ENCODE measurements around the gene MAST4.

Gene MAST4

DNA sequence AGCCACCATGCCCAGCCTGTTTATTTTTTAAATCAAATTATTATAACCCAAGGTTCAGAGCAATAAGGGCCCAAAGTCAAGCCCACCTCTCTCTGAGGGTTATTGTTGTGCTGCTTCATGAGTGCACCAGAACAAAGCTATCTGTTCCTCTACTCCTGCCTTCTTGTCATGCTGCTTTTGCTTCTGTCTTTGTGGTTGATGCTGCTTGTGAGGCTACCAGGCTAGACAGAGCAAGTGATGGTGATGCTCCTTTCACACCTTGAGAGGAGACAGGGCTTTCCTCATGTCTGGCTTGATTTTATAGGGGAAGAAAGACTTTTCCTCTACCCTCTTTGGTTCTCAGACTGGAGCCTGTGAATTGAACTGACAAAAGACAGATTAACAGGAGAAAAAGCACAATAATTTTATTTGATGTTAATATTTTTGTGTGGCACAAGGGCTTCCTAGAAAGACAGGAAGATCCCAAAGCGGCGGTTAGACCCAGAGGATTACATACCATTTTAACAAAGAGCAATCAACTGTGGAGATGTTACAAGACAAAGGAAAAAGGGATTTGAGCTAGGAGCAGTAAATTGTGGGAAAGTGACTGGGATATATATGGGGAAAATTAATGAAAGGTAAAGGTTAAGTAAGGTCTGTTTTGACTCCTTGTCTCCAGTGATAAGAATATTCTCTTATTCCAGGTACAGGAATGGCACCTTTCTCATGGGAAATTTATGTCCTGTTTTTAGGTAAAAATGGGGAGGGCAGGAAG lies 604.8 kb downstream of the MAST4 start:
- FAIRE-seq = no peak

DNA sequence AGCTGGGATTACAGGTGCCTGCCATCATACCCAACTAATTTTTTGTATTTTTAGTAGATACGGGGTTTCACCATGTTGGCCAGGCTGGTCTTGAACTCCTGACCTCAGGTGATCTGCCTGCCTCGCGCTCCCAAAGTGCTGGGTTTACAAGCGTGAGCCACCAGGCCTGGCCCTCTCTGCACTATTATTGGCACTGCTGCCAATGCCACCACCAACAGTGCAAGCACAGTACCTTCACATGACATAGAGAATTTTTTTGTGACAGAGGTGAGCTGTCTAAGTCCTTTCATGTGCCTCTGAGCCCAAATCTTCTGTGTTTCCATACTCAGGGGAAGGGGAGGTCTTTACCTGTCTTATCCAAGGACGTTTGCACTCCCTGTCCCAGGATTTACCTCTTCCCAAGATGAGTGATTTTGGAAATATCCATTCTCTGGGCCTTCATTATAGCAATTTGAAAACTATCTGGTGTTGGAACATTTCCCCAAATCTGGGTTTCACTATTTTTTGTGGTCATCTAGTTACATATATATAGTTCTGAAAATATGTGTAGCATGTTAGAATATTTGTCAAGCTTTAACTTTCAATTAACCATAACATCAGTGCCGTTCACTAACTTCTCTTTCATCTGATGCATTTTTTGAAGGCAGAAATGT lies 605.8 kb downstream of the MAST4 start:
- no peak for FAIRE-seq

DNA sequence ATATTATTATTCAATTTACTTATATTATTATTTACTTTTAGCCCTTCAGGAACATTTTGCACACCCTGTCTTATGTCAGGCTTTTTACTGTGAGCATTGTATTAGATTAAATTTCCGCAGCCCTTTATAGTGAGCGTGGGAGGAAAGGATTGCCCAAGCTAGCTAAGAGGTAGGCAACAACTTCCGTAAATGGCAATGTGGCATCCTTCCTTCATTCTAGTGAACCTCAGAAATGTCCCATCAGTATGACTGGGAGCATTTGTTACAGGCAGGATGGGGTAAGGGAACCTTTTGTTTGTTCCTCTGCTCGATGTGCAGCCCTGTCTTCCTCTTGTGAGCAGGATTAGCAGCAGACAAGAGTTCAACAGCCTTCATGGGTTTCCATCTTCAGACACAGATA lies 606.6 kb downstream of the MAST4 start:
- FAIRE-seq = no peak

DNA sequence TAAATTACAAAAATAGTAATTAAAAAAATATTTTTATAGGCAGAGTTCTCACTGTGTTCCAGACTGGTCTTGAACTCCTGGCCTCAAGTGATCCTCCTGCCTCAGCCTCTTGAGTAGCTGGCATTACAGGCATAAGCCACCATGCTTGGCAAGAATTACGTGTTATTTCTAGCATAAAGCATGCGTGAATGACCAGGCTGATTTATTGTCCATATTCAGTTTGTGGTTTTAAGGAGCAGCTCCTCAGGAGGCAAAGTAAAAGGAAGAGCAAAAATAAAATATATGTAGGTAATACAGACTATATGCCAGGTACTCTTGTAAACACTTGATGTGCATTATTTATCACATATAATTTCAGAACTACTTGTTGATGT lies 607.5 kb downstream of the MAST4 start:
- no peak for FAIRE-seq

DNA sequence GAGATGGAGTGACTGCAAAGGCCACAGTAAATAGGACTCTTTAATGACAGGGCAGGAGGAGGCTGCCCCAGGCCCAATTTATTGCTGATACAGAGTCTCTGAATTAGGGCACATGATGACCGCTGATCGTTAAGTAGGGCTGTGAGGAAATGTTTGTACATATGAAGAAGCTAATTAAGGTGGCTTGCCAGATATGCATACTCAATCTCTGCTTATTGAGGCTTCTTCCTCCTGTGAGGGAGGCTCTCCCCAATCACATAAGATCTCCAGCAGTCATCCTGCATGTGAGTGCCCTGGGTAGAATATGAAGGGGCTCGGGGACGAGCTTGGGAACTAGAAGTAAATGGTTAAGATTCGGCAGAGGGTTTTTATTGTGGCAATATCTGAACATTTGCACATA lies 608.6 kb downstream of the MAST4 start:
- FAIRE-seq = no peak

DNA sequence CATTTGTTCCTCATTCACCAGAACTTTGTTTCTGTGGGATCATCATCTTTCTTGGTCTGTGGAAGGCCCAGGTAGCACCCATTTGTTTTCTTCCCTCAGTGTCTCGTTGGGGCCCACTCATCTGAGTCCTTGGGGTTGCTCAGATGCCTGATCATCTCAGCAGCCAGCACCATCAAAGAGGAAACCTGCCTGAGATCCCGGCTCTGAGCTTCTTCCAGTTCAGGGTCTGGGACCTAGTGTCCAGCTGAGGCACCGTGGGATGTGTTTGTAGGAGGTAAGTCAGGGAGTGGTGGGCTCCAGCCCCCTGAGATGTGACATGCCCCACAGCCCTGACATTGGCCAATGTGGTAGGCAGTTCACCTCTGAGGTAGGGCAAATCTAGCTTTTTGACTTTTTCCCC lies 609.8 kb downstream of the MAST4 start:
- no peak for FAIRE-seq

DNA sequence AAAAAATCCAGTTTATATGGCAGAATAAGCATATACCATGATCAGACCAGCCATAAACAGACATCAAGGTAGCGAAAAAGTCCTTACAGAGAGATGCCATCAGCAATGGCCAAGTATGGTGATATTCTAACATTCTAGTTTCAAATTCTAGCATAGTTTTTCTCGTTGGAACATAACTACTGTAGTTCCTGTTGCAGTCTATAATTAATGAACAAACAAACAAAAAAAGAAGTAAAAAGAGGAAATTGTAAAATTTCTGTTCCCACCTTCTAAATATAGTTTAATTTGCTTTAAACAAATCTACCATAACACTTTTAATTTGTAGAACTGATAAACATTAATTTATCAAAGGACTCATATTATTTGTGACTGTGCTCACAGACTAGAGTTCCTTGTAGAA lies 610.3 kb downstream of the MAST4 start:
- no peak for FAIRE-seq

DNA sequence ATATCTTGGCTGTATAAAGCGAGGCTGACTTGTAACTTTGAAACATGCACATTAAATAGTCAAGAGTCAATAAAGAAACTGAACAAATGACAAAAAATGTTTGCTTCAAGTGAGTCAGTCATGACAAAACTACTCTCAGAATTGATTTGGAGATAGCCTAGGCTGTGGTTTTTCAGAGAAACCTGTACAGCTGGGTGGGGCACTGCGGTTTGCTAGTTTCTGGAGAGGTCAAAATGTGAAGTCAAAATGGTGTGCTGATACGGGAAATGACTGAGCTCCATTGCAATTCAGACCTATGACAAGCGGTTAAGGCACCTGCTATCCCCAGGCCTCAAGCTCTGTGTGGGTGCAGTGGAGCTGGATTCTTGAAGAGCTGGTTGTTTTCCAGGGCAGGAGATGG lies 610.7 kb downstream of the MAST4 start:
- FAIRE-seq = no peak

DNA sequence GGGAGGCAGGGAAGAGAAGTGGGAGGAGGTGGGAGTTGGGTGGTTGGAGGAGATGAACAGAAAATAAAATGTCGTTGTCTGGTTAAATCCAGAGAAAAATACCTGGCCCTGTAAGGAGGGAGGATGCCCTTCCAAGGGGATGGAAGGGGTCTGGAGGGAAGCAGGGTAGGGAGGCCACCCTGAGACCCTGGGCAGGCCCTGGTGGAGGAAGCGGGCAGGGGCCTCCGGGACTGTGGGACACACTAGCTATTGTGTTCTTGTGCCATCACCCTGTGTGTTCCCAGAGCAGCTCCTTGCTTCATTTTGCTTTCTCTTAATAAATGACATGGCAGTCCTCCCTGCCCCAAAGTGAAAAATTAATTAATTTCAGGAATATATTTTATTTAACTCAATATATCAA lies 612.2 kb downstream of the MAST4 start:
- no peak for FAIRE-seq

DNA sequence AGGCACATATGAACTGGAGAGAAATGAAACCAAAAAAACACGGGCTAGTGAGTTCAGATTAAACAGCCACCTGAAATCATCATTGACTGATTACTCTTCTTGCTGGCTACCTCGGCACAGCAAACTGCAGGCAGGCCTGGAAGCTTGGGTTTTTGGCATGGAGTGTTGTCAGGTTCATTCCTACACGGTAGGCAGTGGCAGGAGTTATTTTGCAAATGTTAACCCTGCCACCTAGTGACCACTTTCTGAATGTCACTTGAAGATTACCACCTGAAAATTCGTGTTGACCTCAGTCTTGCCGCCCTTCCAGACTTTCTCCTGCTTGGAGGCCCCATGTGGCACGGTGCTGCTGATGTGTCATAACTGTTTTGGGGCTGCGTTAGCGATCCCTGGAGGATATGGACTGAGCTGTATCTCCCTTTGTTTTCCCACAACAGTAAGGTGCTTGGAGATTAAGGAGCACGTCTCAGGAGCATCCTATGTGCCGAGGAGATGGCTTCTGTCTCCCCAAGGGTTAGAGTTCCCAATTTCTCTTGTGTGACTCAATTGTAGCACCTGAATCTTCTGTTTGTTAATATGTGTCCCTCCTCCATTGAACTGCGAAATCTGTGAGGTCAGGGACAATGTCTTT lies 613.1 kb downstream of the MAST4 start:
- peak; percentile 92 for FAIRE-seq

DNA sequence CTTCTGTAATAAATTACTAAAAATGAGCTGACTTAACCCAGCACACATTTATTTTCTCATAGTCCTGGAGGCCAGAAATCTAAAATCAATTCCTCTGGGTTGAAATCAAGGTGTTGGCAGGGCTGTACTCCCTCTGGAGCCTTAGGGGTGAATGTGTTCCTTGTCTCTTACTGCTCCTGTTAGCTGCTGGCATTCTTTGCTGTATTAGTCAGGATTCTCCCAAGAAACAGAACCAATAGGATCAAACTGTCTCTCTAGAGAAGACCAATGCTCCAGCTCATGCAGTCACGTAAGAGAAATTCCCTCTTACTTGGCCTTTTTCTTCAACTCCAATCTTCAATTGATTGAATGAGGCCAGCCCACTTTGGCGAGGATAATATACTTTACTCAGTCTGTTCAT lies 615.7 kb downstream of the MAST4 start:
- no peak for FAIRE-seq

DNA sequence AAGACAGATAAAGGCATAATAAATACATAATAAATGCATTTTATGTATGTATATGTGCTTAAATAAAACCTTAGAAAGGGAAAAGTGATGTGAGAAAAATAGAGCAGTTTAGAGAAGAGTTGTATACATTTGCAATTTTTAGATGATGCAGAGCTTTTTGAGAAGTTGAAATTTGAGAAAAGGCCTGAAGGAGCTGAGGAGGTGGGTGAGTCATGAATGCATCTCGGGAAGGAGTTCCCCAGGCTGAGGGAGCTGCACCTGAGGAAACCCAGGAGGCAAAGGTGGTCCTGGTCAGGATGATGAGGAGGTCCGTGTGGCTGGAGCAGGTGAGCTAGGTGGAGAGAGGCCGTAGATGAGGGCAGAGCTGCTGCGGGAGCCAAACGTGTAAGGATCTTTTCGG lies 617.8 kb downstream of the MAST4 start:
- no peak for FAIRE-seq

DNA sequence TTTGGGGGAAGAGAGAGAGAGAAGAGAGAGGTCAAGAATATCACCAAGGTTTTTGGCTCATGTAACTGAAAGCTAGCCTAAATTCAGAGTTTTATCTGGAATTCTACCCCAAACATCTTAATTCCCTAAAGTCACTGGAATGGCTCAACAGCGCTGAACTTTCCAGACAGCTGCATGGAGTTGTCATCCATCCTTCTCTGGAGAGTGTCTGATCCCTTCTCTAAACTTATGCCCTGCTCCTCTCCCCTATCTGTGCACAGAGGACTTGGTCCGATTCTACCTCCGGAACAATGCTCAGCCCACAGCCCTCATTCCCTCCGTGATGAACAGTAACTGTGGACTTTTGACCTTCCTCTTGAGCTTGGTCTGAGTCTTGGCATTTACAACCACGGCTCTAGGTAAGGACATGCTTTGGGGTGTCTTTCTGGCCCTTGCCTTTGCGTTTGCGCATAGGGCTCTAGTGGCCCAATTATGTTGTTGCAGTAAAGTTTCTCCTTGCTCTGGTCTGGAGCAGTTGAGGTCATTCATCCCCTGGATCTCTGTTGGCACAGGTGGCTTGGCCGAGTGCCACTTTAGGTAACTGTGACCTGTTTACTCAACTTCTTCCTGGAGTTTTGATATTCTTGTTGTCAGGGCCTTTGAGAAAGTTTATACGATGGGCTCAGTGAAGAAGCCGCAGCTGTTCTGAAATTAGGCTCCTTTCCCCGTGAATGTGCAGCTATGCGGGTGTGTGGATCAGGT lies 618.7 kb downstream of the MAST4 start:
- no peak for FAIRE-seq

DNA sequence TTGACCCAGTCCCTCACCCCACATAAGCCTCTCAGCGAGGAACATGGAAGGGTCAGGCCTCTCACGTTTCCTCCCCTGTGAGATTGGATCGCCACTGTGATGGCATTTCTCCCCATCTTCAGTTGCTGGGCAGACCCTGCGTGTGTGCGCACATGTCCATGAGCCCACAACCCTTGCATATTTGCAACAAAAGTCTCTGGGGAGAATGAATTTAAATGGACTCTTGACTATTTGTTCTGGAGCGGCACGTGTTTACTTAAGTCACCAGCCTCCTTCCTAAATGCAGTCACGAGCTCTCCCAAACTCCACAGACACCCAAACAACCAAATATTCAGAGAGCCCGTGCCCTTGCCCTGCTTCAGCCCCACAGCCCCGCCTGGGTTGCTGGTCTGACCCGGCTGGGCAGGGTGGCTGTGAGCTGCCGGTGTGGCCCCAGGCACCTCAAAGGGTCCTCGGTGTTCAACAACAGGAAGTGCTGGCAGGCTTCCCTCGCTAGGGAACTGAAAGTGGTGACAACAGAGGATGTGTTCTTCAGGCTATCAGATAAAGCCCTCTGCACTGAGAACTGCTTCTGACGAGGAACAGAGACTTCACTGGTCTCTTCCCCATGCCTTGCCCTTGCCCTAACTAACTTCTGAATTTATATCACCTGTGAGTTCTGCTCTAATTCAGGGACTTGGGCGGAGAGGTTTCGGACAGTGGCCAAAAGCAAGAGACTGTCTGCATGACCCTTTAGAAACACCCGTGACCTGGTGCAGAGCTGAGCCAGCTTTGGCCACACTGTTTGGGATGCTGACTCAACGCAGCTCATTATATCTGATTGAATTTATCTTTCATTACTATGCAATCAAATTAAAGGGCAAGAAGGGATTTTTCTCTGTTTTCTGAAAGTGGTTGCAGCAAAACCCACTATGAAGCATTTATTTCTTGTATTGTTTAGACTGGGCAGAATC lies 619.6 kb downstream of the MAST4 start:
- peak; percentile 30 for FAIRE-seq

DNA sequence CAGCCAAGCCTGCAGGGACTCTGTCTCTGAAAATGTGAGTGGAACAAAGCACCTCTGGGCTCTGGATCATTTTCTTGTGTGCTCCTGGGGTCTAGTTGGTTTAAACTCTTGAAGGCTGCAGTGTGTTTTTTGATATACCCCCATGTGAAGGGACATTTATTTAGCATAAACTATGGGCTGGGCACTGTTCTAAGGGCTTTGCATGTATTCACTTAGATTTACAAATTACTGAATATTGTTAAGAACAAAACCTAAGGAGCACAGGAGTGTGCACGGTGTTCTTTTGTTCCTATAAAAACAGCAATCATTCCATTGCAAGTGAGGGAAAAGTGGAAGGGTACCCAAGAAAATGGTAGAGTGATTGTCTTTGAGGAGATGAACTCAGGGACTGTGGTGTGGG lies 620.4 kb downstream of the MAST4 start:
- FAIRE-seq = no peak

Data from islet of Langerhans (tissue), 1 donor.